A549 (cell line): Measurements from ENCODE around the gene GRIPAP1. TPM values are rescaled to one million over a fixed set of nuclear protein-coding genes. Genes with fewer than 3 reads are reported as not detected.
A peak's percentile ranks its signal among the peaks of the same experiment; 100 is the strongest.

Source experiments
- ATAC-seq, 2 experiments: fragments of 200-7000 bp in 1 of 2; fragments of >200 bp in 1 of 2; cut with Nextera tagmentation in 1 of 2; cut with Tn5 transposase in 1 of 2; 3 replicates each; pipeline versions ENCODE4 v1.8.0 to v1.9.1; 2018 to 2020; ENCODE audit warnings: mild to moderate bottlenecking in 1 of 2, moderate library complexity in 1 of 2
- CTCF ChIA-PET: fragments of 300-600 bp; sonication (Branson Sonifier 250); formaldehyde crosslinking; extraction: SDS; loops from one replicate; lab custom pipeline; 2021; ENCODE audit warnings: antibody characterized with exemption, inconsistent platforms; lab: Yijun Ruan, JAX
- POLR2A ChIA-PET: fragments of 350-600 bp; formaldehyde crosslinking; extraction: SDS; loops from one replicate; lab custom pipeline; 2021; ENCODE audit warnings: antibody characterized with exemption, inconsistent platforms; lab: Yijun Ruan, JAX
- DNase-seq, 2 experiments: peaks; one replicate each; pipeline versions ENCODE4 v3.0.0 to v3.0.0-alpha.2; 2011 to 2016; ENCODE audit warnings: low read depth in 1 of 2, low spot score in 1 of 2
- FAIRE-seq: peaks from 2 replicates; lab custom pipeline; 2011; peaks lifted over from hg19 to GRCh38; lab: Jason Lieb, UNC
- H3K27ac ChIP-seq, 2 experiments: fragments of >200 bp; sonication (Bioruptor Twin); formaldehyde crosslinking; 3 replicates each; pipeline ENCODE4 v1.5.1; 2016 to 2017
- H3K4me1 ChIP-seq: fragments of >200 bp; sonication (Bioruptor Twin); formaldehyde crosslinking; 3 replicates; pipeline ENCODE4 v1.6.1; 2016
- H3K4me2 ChIP-seq: fragments of >200 bp; sonication (Bioruptor Twin); formaldehyde crosslinking; 3 replicates; pipeline ENCODE4 v1.6.1; 2016
- H3K4me3 ChIP-seq: fragments of >200 bp; sonication (Bioruptor Twin); formaldehyde crosslinking; 3 replicates; pipeline ENCODE4 v1.5.1; 2016
- H3K9me3 ChIP-seq: fragments of >200 bp; sonication (Bioruptor Twin); formaldehyde crosslinking; 3 replicates; pipeline ENCODE4 v1.6.1; 2016
- BHLHE40 ChIP-seq: IDR thresholded peaks from 2 replicates; pipeline ENCODE4 v1.6.1; 2012; ENCODE audit warnings: low read depth, low read length, inconsistent platforms
- CBX2 ChIP-seq: fragments of 200-600 bp; sonication (generic); IDR thresholded peaks from 2 replicates; pipeline ENCODE4 v1.6.1; 2016; ENCODE audit warnings: low read depth, mild to moderate bottlenecking, borderline replicate concordance
- CBX8 ChIP-seq: fragments of 200-600 bp; sonication (generic); IDR thresholded peaks from 2 replicates; pipeline ENCODE4 v1.6.1; 2016
- CEBPB ChIP-seq, 2 experiments: fragments of >200 bp in 1 of 2; sonication (Bioruptor Twin) in 1 of 2; formaldehyde crosslinking in 1 of 2; IDR thresholded peaks; 2 replicates each; pipeline ENCODE4 v1.6.1; 2012 to 2016
- ESRRA ChIP-seq: fragments of 150-350 bp; IDR thresholded peaks from 2 replicates; pipeline ENCODE4 v1.6.1; 2014; ENCODE audit warnings: mild to moderate bottlenecking, low read length, borderline replicate concordance
- FOSB ChIP-seq: fragments of 250-450 bp; sonication (Bioruptor Pico); IDR thresholded peaks from 2 replicates; pipeline ENCODE4 v1.5.0; 2020; ENCODE audit warnings: mild to moderate bottlenecking, moderate library complexity
- FOSL2 ChIP-seq, 2 experiments: fragments of 450-650 bp in 1 of 2; fragments of >200 bp in 1 of 2; sonication (Bioruptor Twin) in 1 of 2; formaldehyde crosslinking; IDR thresholded peaks; 2 replicates each; pipeline versions ENCODE4 v1.5.0 to v1.6.1; 2016 to 2020; ENCODE audit warnings: mild to moderate bottlenecking in 1 of 2, moderate library complexity in 1 of 2
- GATA3 ChIP-seq: IDR thresholded peaks from 2 replicates; pipeline ENCODE4 v1.6.1; 2012; ENCODE audit warnings: borderline replicate concordance
- HDAC2 ChIP-seq: fragments of 200-600 bp; sonication (generic); IDR thresholded peaks from 2 replicates; pipeline ENCODE4 v1.6.1; 2016
- JUN ChIP-seq, 2 experiments: fragments of >200 bp; sonication (Bioruptor Twin); formaldehyde crosslinking; IDR thresholded peaks; 2 replicates in 1 of 2; 3 replicates in 1 of 2; pipeline ENCODE4 v1.6.1; 2016 to 2017
- KDM1A ChIP-seq: fragments of 200-600 bp; sonication (generic); IDR thresholded peaks from 2 replicates; pipeline ENCODE4 v1.6.1; 2016; ENCODE audit warnings: low read depth, mild to moderate bottlenecking
- KDM5A ChIP-seq: fragments of 200-600 bp; sonication (generic); IDR thresholded peaks from 2 replicates; pipeline ENCODE4 v1.6.1; 2016; ENCODE audit warnings: antibody characterized with exemption, mild to moderate bottlenecking
- POLR2A ChIP-seq: IDR thresholded peaks from 2 replicates; pipeline ENCODE4 v1.6.1; 2012; ENCODE audit warnings: mild to moderate bottlenecking, low read length
- RAD21 ChIP-seq, 2 experiments: fragments of >200 bp in 1 of 2; sonication (Bioruptor Twin) in 1 of 2; formaldehyde crosslinking in 1 of 2; IDR thresholded peaks in 1 of 2; conservative IDR thresholded peaks in 1 of 2; 2 replicates in 1 of 2; 3 replicates in 1 of 2; pipeline ENCODE4 v1.6.1; 2012 to 2018; ENCODE audit warnings: inconsistent platforms in 1 of 2
- RCOR1 ChIP-seq: fragments of 150-350 bp; IDR thresholded peaks from 2 replicates; pipeline ENCODE4 v1.6.1; 2014; ENCODE audit warnings: antibody characterized with exemption, low read length, low read depth
- RFX5 ChIP-seq: fragments of 450-650 bp; IDR thresholded peaks from 2 replicates; pipeline ENCODE4 v1.7.1; 2014; ENCODE audit warnings: antibody characterized with exemption, mild to moderate bottlenecking, moderate library complexity
- ZC3H11A ChIP-seq: fragments of 450-650 bp; IDR thresholded peaks from 2 replicates; pipeline ENCODE4 v1.6.1; 2014; ENCODE audit warnings: antibody characterized with exemption, mild to moderate bottlenecking
- ZFP36 ChIP-seq: fragments of 450-650 bp; IDR thresholded peaks from 2 replicates; pipeline ENCODE4 v1.6.1; 2014; ENCODE audit warnings: borderline replicate concordance; ENCODE audit not compliant: partially characterized antibody
- WGBS: methylation state at CpG from one replicate; pipeline ENCODE4 v1.1.6; 2017; ENCODE audit errors: missing lambda C conversion rate; 5-methylcytosine and 5-hydroxymethylcytosine counted together
- polyA minus RNA-seq: library from RNA; depleted of rRNA, polyadenylated mRNA; stranded (reverse); fragments of >200 nt; gene quantifications from 2 replicates; pipeline ENCODE4 v1.2.3, GENCODE V29; 2011; rRNA and poly(A)+ RNA removed
- polyA plus RNA-seq, 4 experiments: library from polyadenylated mRNA; depleted of rRNA in 3 of 4; stranded (reverse); fragments of >200 nt; fragmentation: RNase III in 1 of 4; extraction: RNeasy Plus Mini Kit Qiagen cat#74134 plus additional on column Dnase treatment in 1 of 4; gene quantifications; 2 replicates in 3 of 4; 3 replicates in 1 of 4; pipeline ENCODE4 v1.2.3, GENCODE V29; 2011 to 2017
- TF ChIP-seq, protein P1 (sequence below): IDR thresholded peaks from 2 replicates; pipeline ENCODE4 v1.6.1; 2012
- TF ChIP-seq, protein P2 (sequence below): fragments of 150-350 bp; IDR thresholded peaks from 2 replicates; pipeline ENCODE4 v1.6.1; 2014; ENCODE audit warnings: low read depth, mild to moderate bottlenecking, low read length
- TF ChIP-seq, protein P3 (sequence below): IDR thresholded peaks from 2 replicates; pipeline ENCODE4 v1.6.1; 2012

Gene GRIPAP1, protein sequence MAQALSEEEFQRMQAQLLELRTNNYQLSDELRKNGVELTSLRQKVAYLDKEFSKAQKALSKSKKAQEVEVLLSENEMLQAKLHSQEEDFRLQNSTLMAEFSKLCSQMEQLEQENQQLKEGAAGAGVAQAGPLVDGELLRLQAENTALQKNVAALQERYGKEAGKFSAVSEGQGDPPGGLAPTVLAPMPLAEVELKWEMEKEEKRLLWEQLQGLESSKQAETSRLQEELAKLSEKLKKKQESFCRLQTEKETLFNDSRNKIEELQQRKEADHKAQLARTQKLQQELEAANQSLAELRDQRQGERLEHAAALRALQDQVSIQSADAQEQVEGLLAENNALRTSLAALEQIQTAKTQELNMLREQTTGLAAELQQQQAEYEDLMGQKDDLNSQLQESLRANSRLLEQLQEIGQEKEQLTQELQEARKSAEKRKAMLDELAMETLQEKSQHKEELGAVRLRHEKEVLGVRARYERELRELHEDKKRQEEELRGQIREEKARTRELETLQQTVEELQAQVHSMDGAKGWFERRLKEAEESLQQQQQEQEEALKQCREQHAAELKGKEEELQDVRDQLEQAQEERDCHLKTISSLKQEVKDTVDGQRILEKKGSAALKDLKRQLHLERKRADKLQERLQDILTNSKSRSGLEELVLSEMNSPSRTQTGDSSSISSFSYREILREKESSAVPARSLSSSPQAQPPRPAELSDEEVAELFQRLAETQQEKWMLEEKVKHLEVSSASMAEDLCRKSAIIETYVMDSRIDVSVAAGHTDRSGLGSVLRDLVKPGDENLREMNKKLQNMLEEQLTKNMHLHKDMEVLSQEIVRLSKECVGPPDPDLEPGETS
- 33.7 and 35.1 TPM in 2 replicates for polyA plus RNA-seq (2011; rRNA removed)
- 25.6 and 29.1 TPM in 2 replicates for polyA plus RNA-seq (2012; cell fraction: cytosol; rRNA removed)
- polyA plus RNA-seq (2012; cell fraction: nucleus; rRNA removed) = 66.7 and 82.8 TPM in 2 replicates
- polyA plus RNA-seq (2017; fragmentation: RNase III; extraction: RNeasy Plus Mini Kit Qiagen cat#74134 plus additional on column Dnase treatment) = 27.7 to 36.2 TPM (median 34.3 TPM) in 3 replicates
- polyA minus RNA-seq = 21.4 and 21.9 TPM in 2 replicates

DNA sequence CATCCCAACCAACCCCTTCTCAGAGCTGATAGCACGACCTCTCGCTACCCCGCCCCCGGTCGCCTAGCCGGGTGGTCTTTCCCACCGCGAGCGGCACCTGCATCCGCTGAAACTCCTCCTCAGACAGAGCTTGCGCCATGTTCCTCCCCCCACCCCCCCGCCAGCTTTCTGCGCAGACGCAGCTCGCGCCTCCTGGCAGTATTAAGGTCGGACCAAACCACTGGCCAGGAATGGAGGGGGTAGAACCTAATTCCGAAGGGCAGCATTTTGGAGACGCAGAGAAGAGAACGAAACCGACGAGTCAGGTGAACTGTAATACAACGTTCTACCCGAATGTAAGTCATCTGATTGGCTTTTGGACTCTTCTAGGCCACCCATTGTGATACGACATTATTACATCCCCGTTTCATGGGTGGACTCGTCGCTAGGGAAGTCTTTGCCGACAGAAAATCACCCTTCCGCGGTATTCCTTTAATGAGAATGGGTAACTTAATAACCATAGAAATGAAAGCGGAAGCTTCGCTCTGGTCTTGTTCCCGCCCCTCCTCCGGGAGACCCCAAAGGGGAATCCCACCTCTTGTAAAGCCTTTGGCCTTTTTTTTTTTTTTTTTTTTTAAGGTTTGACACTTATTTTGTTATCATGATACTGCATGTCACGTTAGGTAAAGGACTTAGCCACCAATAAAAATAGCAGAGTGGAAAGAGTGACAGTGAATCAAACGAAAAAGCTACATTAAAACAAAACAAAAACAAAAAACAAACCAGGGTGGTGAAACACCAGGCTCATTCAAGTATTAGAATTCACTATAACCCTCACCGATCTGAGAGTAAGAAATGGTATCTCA lies at the start of gene GRIPAP1:
GRIPAP1 (minus strand) TSS at position 174 of the 845 bp plus-strand sequence; CDS start at position 139, 35 bp downstream.
- CTCF ChIA-PET = interaction anchor here (0.7 to 1.1 kb wide), 5 partner anchors 12 to 42 kb away, joined by 3 to 5 read pairs (median 3); partner anchors contain the start of gene KCND1
- ATAC-seq = peak; percentile 88 to 92

DNA sequence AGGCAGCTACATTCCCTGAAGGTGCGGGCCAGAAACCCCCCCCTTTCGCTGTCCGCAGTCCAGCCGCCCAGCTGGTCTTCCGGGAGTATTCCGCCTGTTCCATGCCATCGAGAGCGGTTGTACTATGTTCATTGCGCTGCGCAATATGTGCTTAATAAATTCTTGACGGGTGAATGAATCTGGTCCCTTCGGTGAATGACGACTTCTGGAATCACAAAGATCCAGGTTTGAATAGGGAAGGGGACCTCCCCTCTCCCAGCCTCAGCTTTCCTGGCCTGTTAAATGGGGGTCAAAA lies 41.9 kb upstream of the GRIPAP1 start:
- no peaks in the 10 kb centered on the region for H3K9me3 ChIP-seq
- H3K27ac ChIP-seq = peak overlapping the region; percentile 78 to 93
- WGBS = 6% methylated on average over 13 of the region's 13 CpGs
- TF ChIP-seq FOSL2 (IDR thresholded peaks at IDR 0.05) = no peak
- TF ChIP-seq FOSL2 (CRISPR knock-in tag; IDR thresholded peaks at IDR 0.05) = no peak
- TF ChIP-seq ZFP36 = peak; percentile 26
- ChIA-PET POLR2A (interaction anchor here (0.9 to 5.7 kb wide), 6 partner anchors 9 to 152 kb away, joined by 3 to 40 read pairs (median 6); partner anchors contain the start of genes GRIPAP1, OTUD5 and PRAF2), CTCF (interaction anchor here (0.5 to 6.4 kb wide), 24 partner anchors 12 to 413 kb away, joined by 3 to 32 read pairs (median 4); partner anchors contain the start of genes GRIPAP1, KCND1 and OTUD5)
- peak overlapping the region; percentile 35 for H3K4me3 ChIP-seq
- peak; percentile 7 for FAIRE-seq
- DNase-seq = no peak
- peak overlapping the region; percentile 79 for H3K4me2 ChIP-seq
- ATAC-seq = no peak
- H3K4me1 ChIP-seq = peaks cover 11% of the 10 kb centered on the region

More for the DNA sequence above, at the start of gene GRIPAP1:
- DNase-seq = peak; percentile 85 to 93
- Histone ChIP-seq H3K4me2 (peak within 1 kb of the TSS; percentile 74), H3K4me3 (peak within 1 kb of the TSS; percentile 75), H3K9me3 (no peaks in the 10 kb centered on the region), H3K27ac (peak within 1 kb of the TSS; percentile 94 to 98), H3K4me1 (peaks cover 5% of the 10 kb centered on the region; the same call in 1 of the 3 replicates)
- 2% methylated on average over 28 of the region's 38 CpGs for WGBS
- POLR2A ChIA-PET = interaction anchor here (1.0 to 2.1 kb wide), 4 partner anchors 37 to 182 kb away, joined by 3 to 15 read pairs (median 8); partner anchors contain the start of genes OTUD5 and TFE3
- FAIRE-seq = peak; percentile 97
- TF ChIP-seq RCOR1 (no peak), CBX8 (no peak), CEBPB (IDR thresholded peaks at IDR 0.05) (peak in 1 of 2 experiments; percentile 55; a peak in 2 of 4 replicates), JUN (IDR thresholded peaks at IDR 0.05) (peak in 1 of 2 experiments; percentile 61; a peak in 3 of 5 replicates), GATA3 (peak; percentile 54; the same call in 1 of the 2 replicates), BHLHE40 (peak; percentile 75), POLR2A (peak; percentile 69)
- TF ChIP-seq, protein P1, sequence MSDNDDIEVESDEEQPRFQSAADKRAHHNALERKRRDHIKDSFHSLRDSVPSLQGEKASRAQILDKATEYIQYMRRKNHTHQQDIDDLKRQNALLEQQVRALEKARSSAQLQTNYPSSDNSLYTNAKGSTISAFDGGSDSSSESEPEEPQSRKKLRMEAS = peak; percentile 35; the same call in 1 of the 2 replicates
- TF ChIP-seq, protein P2, sequence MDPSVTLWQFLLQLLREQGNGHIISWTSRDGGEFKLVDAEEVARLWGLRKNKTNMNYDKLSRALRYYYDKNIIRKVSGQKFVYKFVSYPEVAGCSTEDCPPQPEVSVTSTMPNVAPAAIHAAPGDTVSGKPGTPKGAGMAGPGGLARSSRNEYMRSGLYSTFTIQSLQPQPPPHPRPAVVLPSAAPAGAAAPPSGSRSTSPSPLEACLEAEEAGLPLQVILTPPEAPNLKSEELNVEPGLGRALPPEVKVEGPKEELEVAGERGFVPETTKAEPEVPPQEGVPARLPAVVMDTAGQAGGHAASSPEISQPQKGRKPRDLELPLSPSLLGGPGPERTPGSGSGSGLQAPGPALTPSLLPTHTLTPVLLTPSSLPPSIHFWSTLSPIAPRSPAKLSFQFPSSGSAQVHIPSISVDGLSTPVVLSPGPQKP = no peak

DNA sequence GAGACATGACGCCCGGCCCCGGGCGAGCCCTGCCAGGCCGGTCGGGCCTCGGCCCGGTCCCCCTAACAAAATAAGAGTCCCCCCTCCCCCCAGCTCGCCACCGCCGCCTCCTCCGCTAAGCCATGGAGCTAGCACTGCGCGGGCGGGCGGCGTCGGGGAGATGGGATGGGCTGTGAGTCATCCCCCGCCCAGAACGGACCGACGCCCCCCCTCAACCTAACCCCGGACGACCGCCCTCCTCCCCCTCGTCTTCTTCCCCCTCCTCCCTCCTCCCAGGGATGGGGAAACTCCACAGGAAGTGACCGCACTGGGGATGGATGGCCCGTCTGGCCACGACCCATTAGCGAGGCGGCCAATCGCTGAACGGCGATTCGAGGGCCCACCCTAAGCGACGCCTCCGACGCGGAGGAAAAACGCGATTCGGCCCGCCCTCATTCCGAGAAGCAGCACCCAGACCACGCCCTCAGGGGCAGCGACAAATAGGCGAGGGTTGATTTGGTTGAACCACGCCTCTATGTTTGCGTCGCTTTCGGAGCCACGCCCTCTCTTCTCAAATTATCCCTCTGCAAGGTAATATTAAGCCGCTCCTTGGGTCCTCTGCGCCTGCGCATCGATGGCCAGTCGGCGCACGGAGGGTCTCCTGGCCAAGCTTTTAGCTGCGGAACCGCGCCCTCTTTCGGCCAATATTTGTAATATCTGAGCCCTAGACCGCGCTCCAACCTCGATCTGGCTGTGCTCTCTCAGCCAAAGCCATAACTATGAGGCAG lies 41.3 kb upstream of the GRIPAP1 start, which contains the start of gene TFE3:
TFE3 (minus strand) TSS at position 138 of the 767 bp plus-strand sequence; CDS start at position 7, 131 bp downstream.
- Histone ChIP-seq H3K27ac (peak within 1 kb of the TSS; percentile 99 to 100), H3K9me3 (no peaks in the 10 kb centered on the region), H3K4me1 (peaks cover 17% of the 10 kb centered on the region), H3K4me3 (peak within 1 kb of the TSS; percentile 93), H3K4me2 (peak within 1 kb of the TSS; percentile 98)
- under 1% methylated on average over 17 of the region's 67 CpGs for WGBS
- ChIA-PET CTCF (interaction anchor here (0.5 to 6.4 kb wide), 24 partner anchors 13 to 412 kb away, joined by 3 to 32 read pairs (median 4); partner anchors contain the start of genes GRIPAP1, KCND1 and OTUD5), POLR2A (interaction anchor here (0.5 to 5.7 kb wide), 13 partner anchors 9 to 353 kb away, joined by 3 to 40 read pairs (median 4); partner anchors contain the start of genes GRIPAP1, OTUD5 and PRAF2)
- ATAC-seq (peak; percentile 78 to 88), DNase-seq (peak; percentile 91 to 99), FAIRE-seq (peak; percentile 100)
- no peak for TF ChIP-seq KDM1A
- TF ChIP-seq ZC3H11A = no peak
- no peak for TF ChIP-seq KDM5A
- TF ChIP-seq RCOR1 = no peak
- TF ChIP-seq, protein P1 = peak; percentile 22; the same call in 1 of the 2 replicates
- no peak; the same call in 1 of the 2 replicates for TF ChIP-seq RFX5
- TF ChIP-seq FOSB = no peak
- peak; percentile 83 to 85 for TF ChIP-seq RAD21 (conservative IDR thresholded peaks at IDR 0.05 in 1 of 2, IDR thresholded peaks at IDR 0.05 in 1 of 2)
- TF ChIP-seq, protein P3, sequence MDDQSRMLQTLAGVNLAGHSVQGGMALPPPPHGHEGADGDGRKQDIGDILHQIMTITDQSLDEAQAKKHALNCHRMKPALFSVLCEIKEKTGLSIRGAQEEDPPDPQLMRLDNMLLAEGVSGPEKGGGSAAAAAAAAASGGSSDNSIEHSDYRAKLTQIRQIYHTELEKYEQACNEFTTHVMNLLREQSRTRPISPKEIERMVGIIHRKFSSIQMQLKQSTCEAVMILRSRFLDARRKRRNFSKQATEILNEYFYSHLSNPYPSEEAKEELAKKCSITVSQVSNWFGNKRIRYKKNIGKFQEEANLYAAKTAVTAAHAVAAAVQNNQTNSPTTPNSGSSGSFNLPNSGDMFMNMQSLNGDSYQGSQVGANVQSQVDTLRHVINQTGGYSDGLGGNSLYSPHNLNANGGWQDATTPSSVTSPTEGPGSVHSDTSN = no peak
- TF ChIP-seq JUN (IDR thresholded peaks at IDR 0.05) = peak in 1 of 2 experiments; percentile 78; a peak in 3 of 5 replicates
- no peak for TF ChIP-seq ESRRA
- no peak for TF ChIP-seq HDAC2
- TF ChIP-seq CBX2 = no peak
